Measurements from ENCODE around the gene ADAMTS6. TPM values are rescaled to one million over a fixed set of nuclear protein-coding genes. Genes with fewer than 3 reads are reported as not detected.

ADAMTS6 gene
- total and polyA plus RNA-seq, 2 donors (not counting 1 experiment from before 2014, with no cell fraction given) = 3.6 to 12.3 TPM

GRCh38 chr5:65426656-65427055 is 55.1 kb downstream of the ADAMTS6 start:
- CTCF ChIA-PET = no interaction called here
- Histone ChIP-seq H3K79me2 (ENCODE audit: control insufficient read depth, insufficient read depth, low read length) (no peaks in the 10 kb centered on the region), H3K36me3 (replicated peaks in 1 of 2; ENCODE audit: control extremely low read depth in 1 of 2, control insufficient read depth in 1 of 2, extremely low read depth in 1 of 2, insufficient read depth in 2 of 2, low read length in 1 of 2) (no peaks in the 10 kb centered on the region), H3K4me2 (replicated peaks; ENCODE audit: low read depth, low read length, poor library complexity, severe bottlenecking) (no peak overlapping the region), H3K27ac (ENCODE audit: low read length in 2 of 2) (no peak overlapping the region), H2AFZ (ENCODE audit: insufficient read depth, low read depth, low read length, poor library complexity, severe bottlenecking) (no peak overlapping the region), H4K20me1 (ENCODE audit: control insufficient read depth, insufficient read depth, low read length, poor library complexity, severe bottlenecking) (no peaks in the 10 kb centered on the region), H3K4me3 (ENCODE audit: control extremely low read depth in 1 of 5, extremely low read depth in 1 of 5, insufficient read depth in 1 of 5, low read depth in 2 of 5, low read length in 4 of 5) (no peak overlapping the region), H3K4me1 (ENCODE audit: control insufficient read depth in 2 of 2, insufficient read depth in 2 of 2, low read length in 2 of 2) (no peaks in the 10 kb centered on the region), H3K9ac (ENCODE audit: low read length) (no peak overlapping the region), H3K27me3 (replicated peaks in 1 of 4; ENCODE audit: control extremely low read depth in 1 of 4, control insufficient read depth in 3 of 4, insufficient read depth in 4 of 4, low read length in 3 of 4) (no peaks in the 10 kb centered on the region), H3K9me3 (ENCODE audit: control extremely low read depth in 1 of 3, control insufficient read depth in 2 of 3, insufficient read depth in 1 of 3, low read length in 2 of 3) (peaks cover 0 to 4% (median 0%) of the 10 kb centered on the region in 3 donors)
- no peak for ATAC-seq (ENCODE audit: low read depth)
- POLR2A ChIA-PET = no interaction called here
- Mint-ChIP-seq H3K4me3 (no peak overlapping the region), H3K27ac (no peak overlapping the region), H3K27me3 (no peaks in the 10 kb centered on the region), H3K4me1 (no peaks in the 10 kb centered on the region), H3K9me3 (ENCODE audit: insufficient read depth) (peaks cover under 1% of the 10 kb centered on the region)
- DNase-seq = no peak
- intact Hi-C loops (cut with micrococcal nuclease) = no loop called here
- TF ChIP-seq CTCF (IDR thresholded peaks at IDR 0.05) (no peak), EZH2 (IDR thresholded peaks at IDR 0.05; ENCODE audit: borderline replicate concordance, insufficient read depth, low read depth, low read length, poor library complexity, severe bottlenecking) (no peak)

DNA sequence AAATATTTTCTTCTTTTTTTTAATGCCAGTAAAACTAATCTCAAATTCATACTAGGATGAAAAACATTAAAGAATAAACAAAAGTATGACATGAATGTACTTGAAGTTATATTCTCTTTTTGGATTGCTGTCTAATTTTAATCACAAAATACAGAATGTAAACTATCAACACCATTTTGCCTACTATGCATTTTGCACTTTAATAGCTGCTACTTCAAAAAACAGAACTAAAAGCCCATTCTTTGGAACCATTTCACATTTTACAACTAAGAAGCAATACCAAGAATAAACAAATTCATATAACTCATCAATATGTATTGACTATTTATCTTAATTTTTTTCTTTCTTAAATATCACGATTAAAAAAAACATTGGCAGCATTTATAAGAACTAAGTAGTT is 58.1 kb downstream of the ADAMTS6 start:
- peaks cover 0 to 9% (median 6%) of the 10 kb centered on the region in 3 donors for H3K9me3 ChIP-seq (ENCODE audit: control extremely low read depth in 1 of 3, control insufficient read depth in 2 of 3, insufficient read depth in 1 of 3, low read length in 2 of 3)
- DNase-seq = no peak
- H3K27ac Mint-ChIP-seq = no peak overlapping the region
- no peaks in the 10 kb centered on the region for H3K4me1 ChIP-seq (ENCODE audit: control insufficient read depth in 2 of 2, insufficient read depth in 2 of 2, low read length in 2 of 2)
- no peak overlapping the region for H3K4me2 ChIP-seq (replicated peaks; ENCODE audit: low read depth, low read length, poor library complexity, severe bottlenecking)
- ChIA-PET CTCF (no interaction called here), POLR2A (no interaction called here)
- no peaks in the 10 kb centered on the region for H3K36me3 ChIP-seq (replicated peaks in 1 of 2; ENCODE audit: control extremely low read depth in 1 of 2, control insufficient read depth in 1 of 2, extremely low read depth in 1 of 2, insufficient read depth in 2 of 2, low read length in 1 of 2)
- H3K9ac ChIP-seq (ENCODE audit: low read length) = no peak overlapping the region
- H3K9me3 Mint-ChIP-seq (ENCODE audit: insufficient read depth) = peaks cover 3% of the 10 kb centered on the region
- no peak overlapping the region for H3K4me3 ChIP-seq (ENCODE audit: control extremely low read depth in 1 of 5, extremely low read depth in 1 of 5, insufficient read depth in 1 of 5, low read depth in 2 of 5, low read length in 4 of 5)
- no peak overlapping the region for H2AFZ ChIP-seq (ENCODE audit: insufficient read depth, low read depth, low read length, poor library complexity, severe bottlenecking)
- TF ChIP-seq EZH2 (IDR thresholded peaks at IDR 0.05; ENCODE audit: borderline replicate concordance, insufficient read depth, low read depth, low read length, poor library complexity, severe bottlenecking) (no peak), CTCF (IDR thresholded peaks at IDR 0.05) (no peak)
- no peak overlapping the region for H3K4me3 Mint-ChIP-seq
- H3K4me1 Mint-ChIP-seq = no peaks in the 10 kb centered on the region
- no peaks in the 10 kb centered on the region for H3K27me3 Mint-ChIP-seq
- no peak for ATAC-seq (ENCODE audit: low read depth)
- WGBS (ENCODE audit: insufficient coverage) = no CpG with 5 or more reads among the region's 1 CpG
- intact Hi-C loops (cut with micrococcal nuclease) = no loop called here
- H3K27me3 ChIP-seq (replicated peaks in 1 of 4; ENCODE audit: control extremely low read depth in 1 of 4, control insufficient read depth in 3 of 4, insufficient read depth in 4 of 4, low read length in 3 of 4) = no peaks in the 10 kb centered on the region
- no peaks in the 10 kb centered on the region for H4K20me1 ChIP-seq (ENCODE audit: control insufficient read depth, insufficient read depth, low read length, poor library complexity, severe bottlenecking)
- H3K27ac ChIP-seq (ENCODE audit: low read length in 2 of 2) = no peak overlapping the region
- H3K79me2 ChIP-seq (ENCODE audit: control insufficient read depth, insufficient read depth, low read length) = no peaks in the 10 kb centered on the region
